Endothelial cell of umbilical vein (primary cell): ENCODE data around the gene UTF1. TPM values are rescaled to one million over a fixed set of nuclear protein-coding genes. Genes with fewer than 3 reads are reported as not detected.

Source experiments
- BruUV-seq: library from RNA; stranded (reverse); fragments of 400-500 nt; replicated peaks from 2 replicates; lab custom pipeline; 2021; lab: Mats Ljungman, UMichigan
- CTCF ChIA-PET: fragments of 300-600, 350-600 bp; sonication (Branson Sonifier 250); formaldehyde crosslinking; loops from one replicate; lab custom pipeline; 2021; ENCODE audit warnings: antibody characterized with exemption, inconsistent platforms; lab: Charles Lee
- POLR2A ChIA-PET: fragments of 300-600, 350-600 bp; sonication (Branson Sonifier 250); formaldehyde crosslinking; loops from one replicate; lab custom pipeline; 2021; ENCODE audit warnings: antibody characterized with exemption, inconsistent platforms; lab: Charles Lee
- DNase-seq: peaks from one replicate; pipeline ENCODE4 v3.0.0-alpha.2; 2011; ENCODE audit warnings: low read depth, low spot score
- FAIRE-seq: peaks from 2 replicates; lab custom pipeline; 2011; peaks lifted over from hg19 to GRCh38; lab: Jason Lieb, UNC
- H2AFZ ChIP-seq: 2 replicates; pipeline ENCODE4 v1.6.0; 2012; ENCODE audit warnings: low read depth, low read length, control low read depth, inconsistent platforms
- H3K27ac ChIP-seq: 2 replicates; pipeline ENCODE4 v1.5.1; 2011; ENCODE audit warnings: low read depth, mild to moderate bottlenecking, control low read depth, low read length, moderate library complexity; ENCODE audit not compliant: insufficient read depth
- H3K27me3 ChIP-seq, 2 experiments: 2 replicates each; pipeline versions ENCODE4 v1.6.0 to v1.6.1; 2011; ENCODE audit warnings: low read length in 2 of 2, mixed read lengths in 1 of 2; ENCODE audit not compliant: control insufficient read depth in 2 of 2, insufficient read depth in 2 of 2
- H3K36me3 ChIP-seq, 2 experiments: 2 replicates in 1 of 2; 3 replicates in 1 of 2; pipeline ENCODE4 v1.5.1; 2011; ENCODE audit warnings: low read length in 2 of 2, mild to moderate bottlenecking in 1 of 2, moderate library complexity in 1 of 2; ENCODE audit not compliant: control insufficient read depth in 2 of 2, insufficient read depth in 2 of 2; ENCODE audit errors: extremely low read depth in 1 of 2
- H3K4me1 ChIP-seq: 3 replicates; pipeline ENCODE4 v1.5.1; 2011; ENCODE audit warnings: mild to moderate bottlenecking, low read length; ENCODE audit not compliant: control insufficient read depth, insufficient read depth; ENCODE audit errors: extremely low read depth
- H3K4me2 ChIP-seq: 2 replicates; pipeline ENCODE4 v1.6.1; 2011; ENCODE audit warnings: low read length, control low read depth, mixed read lengths; ENCODE audit not compliant: insufficient read depth
- H3K4me3 ChIP-seq, 3 experiments: fragments of 200-600 bp in 1 of 3; sonication (generic), shearing (Covaris generic) in 1 of 3; replicated peaks in 1 of 3; 2 replicates each; pipeline ENCODE4 v1.5.1; 2011 to 2016; ENCODE audit warnings: control low read depth in 3 of 3, low read length in 3 of 3, mild to moderate bottlenecking in 2 of 3, inconsistent platforms in 1 of 3, low read depth in 1 of 3, moderate library complexity in 1 of 3; ENCODE audit not compliant: insufficient read depth in 1 of 3
- H3K79me2 ChIP-seq: 2 replicates; pipeline ENCODE4 v1.6.0; 2012; ENCODE audit warnings: low read length, inconsistent platforms; ENCODE audit not compliant: control insufficient read depth, insufficient read depth
- H3K9ac ChIP-seq: replicated peaks from 2 replicates; pipeline ENCODE3; 2011; ENCODE audit warnings: low read length, control low read depth; ENCODE audit not compliant: insufficient read depth; ENCODE audit errors: extremely low read depth
- H3K9me1 ChIP-seq: replicated peaks from 3 replicates; pipeline ENCODE4 v1.6.0; 2011; ENCODE audit warnings: mild to moderate bottlenecking, low read length; ENCODE audit not compliant: control insufficient read depth, insufficient read depth; ENCODE audit errors: extremely low read depth
- H3K9me3 ChIP-seq: replicated peaks from 2 replicates; pipeline ENCODE4 v1.5.1; 2012; ENCODE audit warnings: low read length, inconsistent platforms; ENCODE audit not compliant: control insufficient read depth, insufficient read depth
- H4K20me1 ChIP-seq: replicated peaks from 2 replicates; pipeline ENCODE3; 2011; ENCODE audit warnings: mild to moderate bottlenecking, low read length; ENCODE audit not compliant: control insufficient read depth, insufficient read depth; ENCODE audit errors: extremely low read depth
- EZH2 ChIP-seq: IDR thresholded peaks from 2 replicates; pipeline ENCODE4 v1.6.1; 2012; ENCODE audit warnings: borderline replicate concordance, low read depth, mild to moderate bottlenecking, moderate library complexity, low read length, inconsistent platforms; ENCODE audit not compliant: severe bottlenecking
- FOS ChIP-seq: IDR thresholded peaks from 2 replicates; pipeline ENCODE4 v1.6.1; 2011; ENCODE audit warnings: mild to moderate bottlenecking, low read length, moderate library complexity, borderline replicate concordance; ENCODE audit not compliant: insufficient read depth
- GATA2 ChIP-seq: IDR thresholded peaks from 2 replicates; pipeline ENCODE4 v1.7.0; 2011; ENCODE audit warnings: low read depth, mild to moderate bottlenecking, moderate library complexity, mixed read lengths, low read length; ENCODE audit not compliant: insufficient read length, insufficient read depth
- JUN ChIP-seq: IDR thresholded peaks from 2 replicates; pipeline ENCODE4 v1.6.1; 2011; ENCODE audit warnings: borderline replicate concordance, low read depth; ENCODE audit not compliant: insufficient read length, insufficient read depth
- MYC ChIP-seq: IDR thresholded peaks from one replicate; pipeline ENCODE4 v1.6.1; 2011; ENCODE audit warnings: mild to moderate bottlenecking, low read depth, low read length
- dilution Hi-C: fragments of 300-500 bp; cut with MboI; formaldehyde crosslinking; loops from one replicate; pipeline ENCODE4 v1.15.0; 2019; ENCODE audit warnings: low sequenced_read_pairs; ENCODE audit not compliant: extremely low pct_ligation_motif_present
- intact Hi-C: fragments of 100-400 bp; cut with micrococcal nuclease; formaldehyde crosslinking; loops from one replicate; pipeline ENCODE4 v1.10.0; 2022
- polyA plus RNA-seq, 4 experiments: library from polyadenylated mRNA; depleted of rRNA in 3 of 4; stranded (reverse) in 3 of 4; unstranded in 1 of 4; fragments of >200 nt; gene quantifications; 2 replicates each; pipeline versions ENCODE4 v1.2.1 to v1.2.3, GENCODE V29; 2011 to 2012; ENCODE audit warnings: missing spikeins in 1 of 4
- total RNA-seq: library from RNA; stranded (reverse); gene quantifications from 2 replicates; pipeline ENCODE4 v1.2.3, GENCODE V29; 2021

UTF1 gene
- total and polyA plus RNA-seq, 2 donors (not counting 3 experiments of a cell fraction or from before 2014, with no cell fraction given): not detected

- FAIRE-seq: no peak
- no peaks in the 10 kb centered on the region for H3K9me3 ChIP-seq
These were observed 28.7 kb upstream of the UTF1 start for GRCh38 chr10:133201151-133201947.

GRCh38 chr10:133201948-133202725, 27.9 kb upstream of the UTF1 start:
- FAIRE-seq (no peak), DNase-seq (no peak)
- ChIA-PET CTCF (no interaction called here), POLR2A (no interaction called here)
- no TSS peak for BruUV-seq
- Histone ChIP-seq H3K4me3 (no peak overlapping the region), H3K4me1 (no peaks in the 10 kb centered on the region), H3K79me2 (no peaks in the 10 kb centered on the region), H3K4me2 (no peak overlapping the region), H3K27me3 (no peaks in the 10 kb centered on the region), H3K27ac (no peak overlapping the region), H4K20me1 (no peaks in the 10 kb centered on the region), H3K9me1 (no peaks in the 10 kb centered on the region), H3K9me3 (no peaks in the 10 kb centered on the region), H3K36me3 (no peaks in the 10 kb centered on the region), H2AFZ (no peak overlapping the region), H3K9ac (no peak overlapping the region)
- TF ChIP-seq EZH2 (no peak), MYC (no peak), JUN (no peak), FOS (no peak)
- intact Hi-C loops: no loop called here
- dilution Hi-C loops: no loop called here

More at GRCh38 chr10:133201151-133201947, 28.7 kb upstream of the UTF1 start:
- Histone ChIP-seq H2AFZ (no peak overlapping the region), H3K4me2 (no peak overlapping the region), H4K20me1 (no peaks in the 10 kb centered on the region), H3K4me3 (no peak overlapping the region), H3K9ac (no peak overlapping the region), H3K36me3 (no peaks in the 10 kb centered on the region), H3K27ac (no peak overlapping the region), H3K79me2 (no peaks in the 10 kb centered on the region), H3K9me1 (no peaks in the 10 kb centered on the region), H3K27me3 (no peaks in the 10 kb centered on the region), H3K4me1 (no peaks in the 10 kb centered on the region)
- ChIA-PET POLR2A (no interaction called here), CTCF (no interaction called here)
- TF ChIP-seq EZH2 (no peak), JUN (no peak), GATA2 (no peak), MYC (no peak)
- no peak for DNase-seq
- no TSS peak for BruUV-seq
- intact Hi-C loops (no loop called here), dilution Hi-C loops (no loop called here)
